HG03342 (cell line): ENCODE data around the gene RASL11A.
"Not testable (repeated sequence)": the region's sequence is repeated elsewhere in the genome, so short reads cannot be mapped to it uniquely, and the experiment has no call there.

Source experiments
- ATAC-seq: cut with Tn5 transposase; IDR thresholded peaks from one replicate; pipeline ENCODE4 v1.9.1; 2021; ENCODE audit warnings: mild to moderate bottlenecking, moderate library complexity; ENCODE audit not compliant: unreplicated experiment

Gene RASL11A

DNA sequence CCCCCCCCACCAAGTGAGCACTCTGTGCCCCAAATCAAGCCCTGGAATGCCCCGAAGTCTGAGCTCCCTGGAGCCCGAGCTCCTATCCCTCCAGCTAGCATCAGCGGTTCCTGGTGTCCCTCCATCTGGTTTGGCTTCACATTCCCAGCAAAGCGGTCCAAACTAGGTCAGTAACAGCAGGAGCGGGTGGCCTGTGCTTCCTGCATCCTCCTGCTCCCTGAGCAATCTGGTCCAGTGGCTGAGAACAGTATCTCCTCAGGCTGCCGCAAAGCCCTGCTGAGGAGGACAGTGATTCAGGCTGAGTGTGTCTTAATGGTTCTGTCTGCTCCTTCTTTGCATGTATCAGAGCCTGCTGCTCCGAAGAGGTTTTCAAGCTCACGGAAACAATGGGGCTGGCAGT, 25.9 kb downstream of the RASL11A start:
- ATAC-seq = no peak

- ATAC-seq = no peak
These were observed 28.2 kb downstream of the RASL11A start for GRCh38 chr13:27298849-27299248.

DNA sequence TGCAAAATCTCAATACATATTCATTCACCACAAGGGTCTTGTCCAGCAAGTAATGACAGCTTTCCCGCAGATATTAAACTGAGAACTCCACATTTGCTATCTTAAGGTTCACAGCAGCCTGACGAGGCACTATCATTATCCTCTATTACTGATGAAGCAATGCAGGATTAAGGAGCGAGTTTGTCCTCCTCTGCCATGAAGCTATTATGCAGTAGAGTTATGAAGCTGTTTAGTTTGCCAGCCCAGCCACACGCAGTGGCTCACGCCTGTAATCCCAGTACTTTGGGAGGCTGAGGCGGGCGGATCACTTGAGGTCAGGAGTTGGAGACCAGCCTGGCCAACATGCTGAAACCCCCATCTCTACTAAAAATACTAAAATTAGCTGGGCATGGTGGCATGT, 29.8 kb downstream of the RASL11A start:
- not testable (repeated sequence) for ATAC-seq

DNA sequence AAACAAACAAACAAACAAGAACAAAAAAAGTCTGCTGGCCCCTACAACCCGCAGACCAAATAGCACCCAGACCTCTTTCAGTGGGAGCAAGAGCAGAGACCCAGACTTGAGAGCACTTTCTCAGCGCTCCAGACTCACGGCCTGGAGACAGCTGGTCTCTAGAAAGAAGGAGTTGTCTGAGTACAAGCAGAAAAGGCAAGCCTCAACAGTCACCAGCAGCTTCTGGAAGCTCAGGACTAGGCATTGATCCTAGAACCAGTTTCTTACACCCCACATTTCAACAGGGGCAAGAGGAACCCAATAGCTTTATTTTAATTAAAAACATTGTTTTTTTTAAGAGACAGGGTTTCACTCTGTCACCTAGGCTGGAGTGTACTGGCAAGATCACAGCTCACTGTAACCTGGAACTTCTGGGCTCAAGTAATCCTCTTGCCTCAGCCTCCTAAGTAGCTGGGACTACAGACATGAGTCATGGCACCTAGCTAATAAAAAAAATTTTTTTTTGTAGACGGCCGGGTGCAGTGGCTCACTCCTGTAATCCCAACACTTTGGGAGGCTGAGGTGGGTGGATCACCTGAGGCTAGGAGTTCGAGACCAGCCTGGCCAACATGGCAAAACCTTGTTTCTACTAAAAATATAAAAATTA, 30.4 kb downstream of the RASL11A start:
- no peak for ATAC-seq

- ATAC-seq = no peak
These were observed 32.1 kb downstream of the RASL11A start for GRCh38 chr13:27302643-27303262.

- no peak for ATAC-seq
These were observed 33.5 kb downstream of the RASL11A start for GRCh38 chr13:27304099-27304498.

- no peak for ATAC-seq
These were observed 34.0 kb downstream of the RASL11A start for GRCh38 chr13:27304611-27305010.

- ATAC-seq = no peak
These were observed 35.7 kb downstream of the RASL11A start for GRCh38 chr13:27306364-27306763.

DNA sequence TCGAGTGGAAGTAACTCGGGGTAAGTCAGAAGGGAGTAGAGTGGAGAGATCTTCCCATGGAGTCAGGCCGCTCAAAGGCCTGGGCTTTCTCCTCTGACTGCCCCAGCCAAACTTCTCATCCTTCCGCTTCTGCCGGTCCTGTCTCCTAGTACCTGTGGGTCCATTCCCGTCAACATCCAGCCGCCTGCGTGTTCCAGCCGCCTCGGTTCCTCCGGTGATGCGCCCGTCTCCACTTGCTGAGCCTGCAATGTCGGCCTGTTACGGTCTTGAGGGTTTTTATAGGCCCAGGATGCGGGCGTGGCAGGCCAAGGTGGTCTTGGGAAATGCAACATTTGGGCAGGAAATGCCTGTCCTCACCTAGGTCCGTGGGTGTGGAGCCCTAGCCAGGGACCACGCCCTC, 38.3 kb downstream of the RASL11A start:
- no peak for ATAC-seq

DNA sequence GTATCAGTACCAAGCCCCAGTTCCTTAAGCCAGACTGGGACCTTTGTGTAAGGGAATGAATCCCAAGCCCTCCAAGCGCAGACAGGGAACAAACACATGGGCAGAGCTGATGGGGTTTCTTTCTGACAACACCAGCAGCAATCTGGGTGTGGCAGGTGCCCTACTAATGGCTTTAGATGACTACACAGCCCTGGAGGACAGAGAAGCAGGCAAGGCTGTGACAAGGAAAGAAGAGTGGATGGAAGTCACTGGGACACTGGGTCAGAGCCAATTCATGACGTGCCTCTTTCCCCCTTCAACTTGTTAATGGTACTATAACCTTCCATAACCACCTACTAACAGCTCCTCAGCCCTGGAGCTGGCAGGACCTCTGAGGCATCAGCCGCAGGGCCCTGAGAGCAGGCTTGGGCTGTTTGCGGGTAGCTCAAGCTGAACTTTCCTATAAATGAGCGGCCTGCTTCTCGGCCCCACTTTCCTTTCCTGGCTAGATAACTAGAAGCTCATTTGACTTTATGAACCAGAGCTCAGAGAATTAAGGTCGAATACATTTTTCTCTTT, 38.9 kb downstream of the RASL11A start:
- no peak for ATAC-seq

DNA sequence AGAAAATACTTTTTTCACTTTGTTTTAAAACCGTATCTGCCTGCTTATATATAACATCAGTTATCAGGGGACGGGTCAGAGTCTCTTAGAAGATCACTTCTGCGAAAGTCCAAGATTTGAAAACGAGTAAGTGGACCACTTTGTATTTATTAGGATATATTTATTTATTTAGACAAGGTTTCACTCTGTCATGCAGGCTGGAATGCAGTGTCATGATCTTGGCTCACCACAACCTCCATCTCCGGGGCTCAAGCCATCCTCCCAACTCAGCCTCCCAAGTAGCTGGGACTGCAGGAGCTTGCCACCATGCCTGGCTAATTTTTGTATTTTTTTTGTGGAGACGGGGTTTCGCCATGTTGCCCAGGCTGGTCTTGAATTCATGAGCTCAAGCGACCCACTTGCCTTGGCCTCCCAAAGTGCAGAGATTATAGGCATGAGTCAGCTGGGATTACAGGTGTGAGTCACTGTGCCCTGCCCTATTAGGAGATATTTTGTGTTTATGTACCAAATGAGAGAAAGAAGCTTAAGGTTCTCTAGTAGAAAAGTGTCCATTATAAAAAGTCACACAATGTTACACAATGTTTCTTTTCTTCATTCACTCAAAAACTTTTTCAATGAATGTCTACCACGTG, 39.5 kb downstream of the RASL11A start:
- ATAC-seq = no peak

GRCh38 chr13:27310946-27311345, 40.3 kb downstream of the RASL11A start:
- no peak for ATAC-seq

DNA sequence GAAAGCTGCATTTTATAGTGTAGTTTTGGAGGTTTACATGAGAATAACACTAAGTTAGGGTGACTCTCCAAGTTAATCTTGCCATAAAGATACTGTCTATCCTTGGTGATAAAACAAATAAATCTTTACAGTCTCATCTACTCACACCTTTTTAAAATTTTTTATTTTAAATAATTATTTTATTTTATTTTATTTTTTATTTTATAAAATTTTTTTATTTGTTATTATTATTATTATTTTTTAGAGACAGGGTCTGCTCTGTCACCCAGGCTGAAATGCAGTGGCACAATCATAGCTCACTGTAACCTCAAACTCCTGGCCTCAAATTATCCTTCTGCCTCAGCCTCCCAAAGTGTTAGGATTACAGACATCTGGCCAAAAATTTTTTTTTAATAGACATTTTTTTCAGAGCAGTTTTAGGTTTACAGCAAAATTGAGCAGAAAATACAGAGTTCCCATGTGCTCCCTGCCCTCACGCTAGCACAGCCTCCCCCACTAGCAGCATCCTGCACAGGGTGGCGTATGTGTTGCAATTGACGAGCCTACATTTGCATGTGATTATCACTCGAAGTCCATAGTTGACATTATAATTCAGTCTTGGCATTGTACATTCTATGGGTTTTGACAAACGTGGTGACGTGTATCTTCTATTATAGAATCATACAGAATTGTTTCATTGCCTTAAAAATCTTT, 41.0 kb downstream of the RASL11A start:
- no peak for ATAC-seq

GRCh38 chr13:27313770-27314169, 43.1 kb downstream of the RASL11A start:
- no peak for ATAC-seq

GRCh38 chr13:27319404-27319803, 48.8 kb downstream of the RASL11A start:
- ATAC-seq = no peak

DNA sequence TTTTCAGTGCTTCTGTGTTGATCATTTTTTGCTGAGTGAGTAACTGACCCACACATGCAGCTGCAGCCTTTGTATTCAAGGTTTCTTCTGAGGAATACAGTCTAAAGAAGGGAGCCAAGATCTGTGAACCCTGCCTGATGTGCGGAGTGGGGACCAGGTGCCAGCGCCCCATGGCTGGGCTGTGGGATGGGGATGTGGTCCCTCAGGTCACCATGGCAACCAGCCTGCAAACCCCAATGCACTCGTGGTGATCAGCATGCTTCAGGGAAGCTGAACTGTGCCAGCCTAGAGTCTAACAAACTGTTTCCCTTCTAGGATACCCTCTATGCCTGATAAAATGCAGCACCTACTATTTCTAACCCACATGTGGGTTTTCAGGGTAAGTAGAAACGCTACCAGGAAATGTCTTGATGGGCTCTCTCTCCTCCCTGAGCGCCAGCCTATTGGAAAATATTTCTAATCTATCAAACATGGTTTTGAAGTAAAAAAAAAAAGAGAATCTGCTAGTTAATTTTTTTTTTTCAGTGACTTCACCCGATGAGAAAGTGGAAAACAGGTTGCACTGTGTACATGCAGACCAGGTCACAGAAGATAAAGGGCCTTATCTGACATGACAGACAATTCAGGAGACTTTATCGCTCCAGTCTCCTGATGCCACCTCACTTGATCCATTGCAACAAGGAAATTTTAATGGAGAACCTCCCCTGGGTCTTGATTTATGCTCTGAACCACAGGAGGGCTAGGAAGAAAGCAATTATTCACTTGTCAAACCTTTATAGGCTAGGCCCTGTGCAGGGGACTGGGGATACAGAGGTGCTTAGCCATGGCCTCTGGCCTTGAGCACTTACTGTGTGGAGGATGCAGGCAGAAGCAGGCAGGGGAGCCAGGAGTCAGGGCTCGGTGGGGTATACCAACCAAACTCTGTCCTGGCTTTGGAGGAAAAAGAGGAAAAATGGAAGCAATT, 51.1 kb downstream of the RASL11A start:
- ATAC-seq = no peak

DNA sequence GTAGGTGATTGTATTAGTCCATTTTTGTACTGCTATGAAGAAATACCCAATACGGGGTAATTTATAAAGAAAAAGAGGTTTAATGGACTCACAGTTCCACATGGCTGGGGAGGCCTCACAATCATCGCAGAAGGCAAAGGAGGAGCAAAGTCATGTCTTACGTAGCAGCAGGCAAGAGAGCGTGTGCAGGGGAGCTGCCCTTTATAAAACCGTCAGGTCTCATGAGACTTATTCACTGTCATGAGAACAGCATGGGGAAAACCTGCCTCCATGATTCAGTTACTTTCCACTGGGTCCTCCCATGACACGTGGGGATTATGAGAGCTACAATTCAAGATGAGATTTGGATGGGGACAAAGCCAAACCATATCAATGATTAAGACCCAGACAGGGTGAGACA, 51.8 kb downstream of the RASL11A start:
- not testable (repeated sequence) for ATAC-seq
